GM04504 (cell line): ENCODE results near the gene AHI1.
"Not testable (repeated sequence)": the region's sequence is repeated elsewhere in the genome, so short reads cannot be mapped to it uniquely, and the experiment has no call there.

Source experiments
- DNase-seq: peaks from one replicate; pipeline ENCODE4 v3.0.0-alpha.2; 2012; ENCODE audit warnings: low read depth

Gene AHI1

GRCh38 chr6:135260612-135261011 lies 236.9 kb downstream of the AHI1 start:
- DNase-seq = no peak

- DNase-seq = no peak
These were observed 238.6 kb downstream of the AHI1 start for GRCh38 chr6:135258970-135259369.

GRCh38 chr6:135257631-135258405 lies 239.7 kb downstream of the AHI1 start:
- no peak for DNase-seq

- DNase-seq = no peak
These were observed 240.7 kb downstream of the AHI1 start for GRCh38 chr6:135256866-135257265.

GRCh38 chr6:135254471-135254870 lies 243.1 kb downstream of the AHI1 start:
- no peak for DNase-seq

GRCh38 chr6:135251498-135252441 lies 245.8 kb downstream of the AHI1 start:
- DNase-seq = no peak

GRCh38 chr6:135250751-135251497 lies 246.6 kb downstream of the AHI1 start:
- DNase-seq = no peak

- no peak for DNase-seq
These were observed 247.3 kb downstream of the AHI1 start for GRCh38 chr6:135250234-135250633.

GRCh38 chr6:135246412-135247012 lies 251.0 kb downstream of the AHI1 start:
- not testable (repeated sequence) for DNase-seq

GRCh38 chr6:135244805-135245204 lies 252.7 kb downstream of the AHI1 start:
- DNase-seq = no peak

GRCh38 chr6:135243871-135244796 lies 253.4 kb downstream of the AHI1 start:
- DNase-seq = no peak

GRCh38 chr6:135240711-135241110 lies 256.8 kb downstream of the AHI1 start:
- no peak for DNase-seq

GRCh38 chr6:135236732-135237131 lies 260.8 kb downstream of the AHI1 start:
- DNase-seq = no peak

- DNase-seq = no peak
These were observed 261.2 kb downstream of the AHI1 start for GRCh38 chr6:135236319-135236718.

- DNase-seq = no peak
These were observed 261.8 kb downstream of the AHI1 start for GRCh38 chr6:135235716-135236115.

- no peak for DNase-seq
These were observed 263.1 kb downstream of the AHI1 start for GRCh38 chr6:135234492-135234780.

GRCh38 chr6:135233686-135234491 lies 263.7 kb downstream of the AHI1 start:
- DNase-seq = no peak
